Astrocyte (in vitro differentiated cells and primary cell): Measurements from ENCODE around the gene ARID3C. TPM values are rescaled to one million over a fixed set of nuclear protein-coding genes. Genes with fewer than 3 reads are reported as not detected.

Source experiments
- DNase-seq: peaks from one replicate; pipeline ENCODE4 v3.0.0-alpha.2; 2010; ENCODE audit warnings: low read depth
- FAIRE-seq: peaks from 2 replicates; lab custom pipeline; 2011; peaks lifted over from hg19 to GRCh38; lab: Jason Lieb, UNC
- H2AFZ ChIP-seq: 2 replicates; pipeline ENCODE4 v1.6.0; 2012; ENCODE audit warnings: low read depth, low read length, inconsistent platforms
- H3K27ac ChIP-seq: 2 replicates; pipeline ENCODE4 v1.5.1; 2011; ENCODE audit warnings: low read depth, low read length, inconsistent platforms
- H3K27me3 ChIP-seq: 2 replicates; pipeline ENCODE4 v1.6.0; 2011; ENCODE audit warnings: low read length, inconsistent platforms; ENCODE audit not compliant: insufficient read depth
- H3K36me3 ChIP-seq: 2 replicates; pipeline ENCODE4 v1.5.1; 2011; ENCODE audit warnings: low read length, inconsistent platforms; ENCODE audit not compliant: insufficient read depth
- H3K4me1 ChIP-seq: 2 replicates; pipeline ENCODE4 v1.5.1; 2011; ENCODE audit warnings: low read length, inconsistent platforms; ENCODE audit not compliant: insufficient read depth
- H3K4me2 ChIP-seq: 2 replicates; pipeline ENCODE4 v1.6.0; 2012; ENCODE audit warnings: low read length, inconsistent platforms
- H3K4me3 ChIP-seq: 2 replicates; pipeline ENCODE4 v1.5.1; 2011; ENCODE audit warnings: low read depth, mild to moderate bottlenecking, low read length, inconsistent platforms; ENCODE audit not compliant: insufficient read depth
- H3K79me2 ChIP-seq: 2 replicates; pipeline ENCODE4 v1.6.0; 2012; ENCODE audit warnings: mild to moderate bottlenecking, low read length, inconsistent platforms; ENCODE audit not compliant: insufficient read depth
- H3K9ac ChIP-seq: 2 replicates; pipeline ENCODE4 v1.6.0; 2012; ENCODE audit warnings: mild to moderate bottlenecking, low read length, inconsistent platforms
- H3K9me3 ChIP-seq: 2 replicates; pipeline ENCODE4 v1.5.1; 2012; ENCODE audit warnings: low read depth, mild to moderate bottlenecking, low read length, inconsistent platforms; ENCODE audit not compliant: insufficient read depth
- H4K20me1 ChIP-seq: 2 replicates; pipeline ENCODE4 v1.6.0; 2012; ENCODE audit warnings: low read length, inconsistent platforms; ENCODE audit not compliant: insufficient read depth
- H3K27ac Mint-ChIP-seq: one replicate; pipeline ENCODE4 v1.8.0; 2021; ENCODE audit warnings: mild to moderate bottlenecking, mixed read lengths; ENCODE audit not compliant: unreplicated experiment
- H3K27me3 Mint-ChIP-seq: one replicate; pipeline ENCODE4 v1.8.0; 2021; ENCODE audit warnings: low read depth, mixed read lengths; ENCODE audit not compliant: unreplicated experiment
- H3K36me3 Mint-ChIP-seq: one replicate; pipeline ENCODE4 v1.8.0; 2021; ENCODE audit warnings: low read depth, mixed read lengths; ENCODE audit not compliant: unreplicated experiment
- H3K4me1 Mint-ChIP-seq: one replicate; pipeline ENCODE4 v1.8.0; 2021; ENCODE audit warnings: low read depth, mixed read lengths; ENCODE audit not compliant: unreplicated experiment
- H3K4me3 Mint-ChIP-seq: one replicate; pipeline ENCODE4 v1.8.0; 2021; ENCODE audit warnings: mild to moderate bottlenecking, moderate library complexity, mixed read lengths; ENCODE audit not compliant: unreplicated experiment
- H3K9me3 Mint-ChIP-seq: one replicate; pipeline ENCODE4 v1.8.0; 2021; ENCODE audit warnings: mild to moderate bottlenecking, mixed read lengths; ENCODE audit not compliant: unreplicated experiment
- CTCF ChIP-seq: IDR thresholded peaks from 2 replicates; pipeline ENCODE4 v1.5.1; 2011; ENCODE audit warnings: low read depth, mild to moderate bottlenecking, inconsistent platforms, low read length, moderate library complexity; ENCODE audit not compliant: insufficient read depth
- EZH2 ChIP-seq: IDR thresholded peaks from 2 replicates; pipeline ENCODE4 v1.6.1; 2012; ENCODE audit warnings: mild to moderate bottlenecking, low read length, inconsistent platforms; ENCODE audit not compliant: insufficient read depth
- total RNA-seq: library from RNA; stranded (reverse); gene quantifications from 2 replicates; pipeline ENCODE4 v1.2.1, GENCODE V29; 2021

The ARID3C gene
- total RNA-seq, 1 donor from 2014 or later = 0.16 TPM

GRCh38 chr9:34585946-34586669 is 42.8 kb downstream of the ARID3C start:
- Histone ChIP-seq H3K36me3 (no peaks in the 10 kb centered on the region), H3K9ac (no peak overlapping the region), H3K27ac (no peak overlapping the region), H3K4me1 (no peaks in the 10 kb centered on the region), H3K79me2 (no peaks in the 10 kb centered on the region), H3K27me3 (peaks cover 76% of the 10 kb centered on the region), H2AFZ (no peak overlapping the region), H4K20me1 (peaks cover 16% of the 10 kb centered on the region), H3K9me3 (no peaks in the 10 kb centered on the region), H3K4me2 (no peak overlapping the region), H3K4me3 (no peak overlapping the region)
- Mint-ChIP-seq H3K36me3 (no peaks in the 10 kb centered on the region), H3K4me3 (no peak overlapping the region), H3K27me3 (peaks cover 72% of the 10 kb centered on the region), H3K9me3 (peaks cover 8% of the 10 kb centered on the region), H3K27ac (no peak overlapping the region), H3K4me1 (no peaks in the 10 kb centered on the region)
- TF ChIP-seq CTCF (no peak), EZH2 (no peak)
- no peak for FAIRE-seq
- no peak for DNase-seq

- Mint-ChIP-seq H3K4me1 (no peaks in the 10 kb centered on the region), H3K9me3 (peaks cover 8% of the 10 kb centered on the region), H3K27me3 (peaks cover 79% of the 10 kb centered on the region), H3K4me3 (no peak overlapping the region), H3K27ac (no peak overlapping the region), H3K36me3 (no peaks in the 10 kb centered on the region)
- no peaks in the 10 kb centered on the region for H3K4me1 ChIP-seq
- no peaks in the 10 kb centered on the region for H3K79me2 ChIP-seq
- TF ChIP-seq EZH2 (no peak), CTCF (no peak)
- H2AFZ ChIP-seq = no peak overlapping the region
- FAIRE-seq (no peak), DNase-seq (no peak)
- H3K36me3 ChIP-seq = no peaks in the 10 kb centered on the region
- H3K9me3 ChIP-seq = no peaks in the 10 kb centered on the region
- H3K9ac ChIP-seq = no peak overlapping the region
- H3K4me3 ChIP-seq = no peak overlapping the region
- H4K20me1 ChIP-seq = peaks cover 16% of the 10 kb centered on the region
- H3K27ac ChIP-seq = no peak overlapping the region
- no peak overlapping the region for H3K4me2 ChIP-seq
- peaks cover 79% of the 10 kb centered on the region for H3K27me3 ChIP-seq
These were observed 43.9 kb downstream of the ARID3C start for GRCh38 chr9:34584970-34585369.

- no peak for FAIRE-seq
- no peak overlapping the region for H3K4me2 ChIP-seq
- Mint-ChIP-seq H3K4me1 (peaks cover 9% of the 10 kb centered on the region), H3K27ac (no peak overlapping the region), H3K4me3 (no peak overlapping the region), H3K9me3 (peaks cover 8% of the 10 kb centered on the region), H3K27me3 (peaks cover 69% of the 10 kb centered on the region), H3K36me3 (no peaks in the 10 kb centered on the region)
- H3K4me3 ChIP-seq = no peak overlapping the region
- no peaks in the 10 kb centered on the region for H3K36me3 ChIP-seq
- H3K4me1 ChIP-seq = peaks cover 4% of the 10 kb centered on the region
- H3K9ac ChIP-seq = no peak overlapping the region
- no peak for DNase-seq
- peaks cover 9% of the 10 kb centered on the region for H4K20me1 ChIP-seq
- TF ChIP-seq EZH2 (no peak), CTCF (no peak)
- H3K27me3 ChIP-seq = peaks cover 82% of the 10 kb centered on the region
- H3K79me2 ChIP-seq = no peaks in the 10 kb centered on the region
- no peak overlapping the region for H3K27ac ChIP-seq
- H2AFZ ChIP-seq = no peak overlapping the region
- H3K9me3 ChIP-seq = no peaks in the 10 kb centered on the region
These were observed 46.1 kb downstream of the ARID3C start for GRCh38 chr9:34582787-34583186.
